ENCODE results near the gene ST6GALNAC5. TPM values are rescaled to one million over a fixed set of nuclear protein-coding genes. Genes with fewer than 3 reads are reported as not detected.

ST6GALNAC5 gene
- total RNA-seq, 1 experiment from 2014 or later: not detected

DNA sequence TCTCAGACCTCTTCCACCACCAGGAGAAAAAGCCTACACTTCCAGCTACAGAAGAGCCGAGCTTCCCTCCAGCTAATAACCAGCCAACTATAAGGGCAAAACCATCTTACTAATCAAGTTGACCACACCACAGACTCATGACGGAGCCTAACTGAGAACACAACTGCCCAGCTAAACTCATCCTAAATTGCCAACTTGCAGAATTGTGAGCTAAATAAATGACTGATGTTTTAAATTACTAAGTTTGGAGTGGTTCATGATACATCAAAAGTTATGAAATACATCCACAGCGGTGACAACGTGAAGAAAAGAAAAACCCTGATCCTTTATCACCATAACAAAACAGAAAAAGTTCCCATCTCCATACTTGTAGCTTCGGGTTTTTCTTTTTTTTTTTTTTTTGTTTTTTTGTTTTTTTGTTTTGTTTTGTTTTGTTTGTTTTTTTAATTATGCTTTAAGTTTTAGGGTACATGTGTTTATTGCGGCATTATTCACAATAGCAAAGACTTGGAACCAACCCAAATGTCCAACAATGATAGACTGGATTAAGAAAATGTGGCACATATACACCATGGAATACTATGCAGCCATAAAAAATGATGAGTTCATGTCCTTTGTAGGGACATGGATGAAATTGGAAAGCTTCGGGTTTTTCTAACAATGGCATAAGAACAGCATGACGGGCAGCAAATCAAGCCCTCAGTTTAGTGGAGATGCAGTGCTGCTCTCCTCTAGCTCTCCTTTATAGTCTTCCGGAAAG, 229.4 kb downstream of the ST6GALNAC5 start:
- ChIA-PET POLR2A (no interaction called here), CTCF (no interaction called here)
- H3K27ac ChIP-seq (ENCODE audit: low read length): no peak overlapping the region
- H3K9me3 ChIP-seq (ENCODE audit: control insufficient read depth, insufficient read depth, low read depth, low read length): no peaks in the 10 kb centered on the region
- ATAC-seq (no peak), DNase-seq (ENCODE audit: low read depth, low spot score) (no peak)
- no peaks in the 10 kb centered on the region for H3K4me1 ChIP-seq (ENCODE audit: control insufficient read depth, insufficient read depth, low read length)
- in situ Hi-C loops (cut with HindIII; ENCODE audit: low pct_unique_long_range_greater_than_20kb, low sequenced_read_pairs): no loop called here
- H3K36me3 ChIP-seq (ENCODE audit: control insufficient read depth, insufficient read depth, low read length): no peaks in the 10 kb centered on the region
- no peak overlapping the region for H3K4me3 ChIP-seq (ENCODE audit: low read depth in 2 of 2, low read length in 2 of 2)
- intact Hi-C loops (cut with micrococcal nuclease; ENCODE audit: unreplicated experiment): no loop called here
- TF ChIP-seq POLR2AphosphoS5 (IDR thresholded peaks at IDR 0.05; ENCODE audit: low read depth, low read length) (no peak), SIN3A (IDR thresholded peaks at IDR 0.05; ENCODE audit: borderline replicate concordance, insufficient read depth, low read depth, low read length) (no peak), TCF7L2 (IDR thresholded peaks at IDR 0.05; ENCODE audit: low read depth, low read length) (no peak)
- TF ChIP-seq, protein P1, sequence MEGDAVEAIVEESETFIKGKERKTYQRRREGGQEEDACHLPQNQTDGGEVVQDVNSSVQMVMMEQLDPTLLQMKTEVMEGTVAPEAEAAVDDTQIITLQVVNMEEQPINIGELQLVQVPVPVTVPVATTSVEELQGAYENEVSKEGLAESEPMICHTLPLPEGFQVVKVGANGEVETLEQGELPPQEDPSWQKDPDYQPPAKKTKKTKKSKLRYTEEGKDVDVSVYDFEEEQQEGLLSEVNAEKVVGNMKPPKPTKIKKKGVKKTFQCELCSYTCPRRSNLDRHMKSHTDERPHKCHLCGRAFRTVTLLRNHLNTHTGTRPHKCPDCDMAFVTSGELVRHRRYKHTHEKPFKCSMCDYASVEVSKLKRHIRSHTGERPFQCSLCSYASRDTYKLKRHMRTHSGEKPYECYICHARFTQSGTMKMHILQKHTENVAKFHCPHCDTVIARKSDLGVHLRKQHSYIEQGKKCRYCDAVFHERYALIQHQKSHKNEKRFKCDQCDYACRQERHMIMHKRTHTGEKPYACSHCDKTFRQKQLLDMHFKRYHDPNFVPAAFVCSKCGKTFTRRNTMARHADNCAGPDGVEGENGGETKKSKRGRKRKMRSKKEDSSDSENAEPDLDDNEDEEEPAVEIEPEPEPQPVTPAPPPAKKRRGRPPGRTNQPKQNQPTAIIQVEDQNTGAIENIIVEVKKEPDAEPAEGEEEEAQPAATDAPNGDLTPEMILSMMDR (IDR thresholded peaks at IDR 0.05): no peak
- TF ChIP-seq, protein P2, sequence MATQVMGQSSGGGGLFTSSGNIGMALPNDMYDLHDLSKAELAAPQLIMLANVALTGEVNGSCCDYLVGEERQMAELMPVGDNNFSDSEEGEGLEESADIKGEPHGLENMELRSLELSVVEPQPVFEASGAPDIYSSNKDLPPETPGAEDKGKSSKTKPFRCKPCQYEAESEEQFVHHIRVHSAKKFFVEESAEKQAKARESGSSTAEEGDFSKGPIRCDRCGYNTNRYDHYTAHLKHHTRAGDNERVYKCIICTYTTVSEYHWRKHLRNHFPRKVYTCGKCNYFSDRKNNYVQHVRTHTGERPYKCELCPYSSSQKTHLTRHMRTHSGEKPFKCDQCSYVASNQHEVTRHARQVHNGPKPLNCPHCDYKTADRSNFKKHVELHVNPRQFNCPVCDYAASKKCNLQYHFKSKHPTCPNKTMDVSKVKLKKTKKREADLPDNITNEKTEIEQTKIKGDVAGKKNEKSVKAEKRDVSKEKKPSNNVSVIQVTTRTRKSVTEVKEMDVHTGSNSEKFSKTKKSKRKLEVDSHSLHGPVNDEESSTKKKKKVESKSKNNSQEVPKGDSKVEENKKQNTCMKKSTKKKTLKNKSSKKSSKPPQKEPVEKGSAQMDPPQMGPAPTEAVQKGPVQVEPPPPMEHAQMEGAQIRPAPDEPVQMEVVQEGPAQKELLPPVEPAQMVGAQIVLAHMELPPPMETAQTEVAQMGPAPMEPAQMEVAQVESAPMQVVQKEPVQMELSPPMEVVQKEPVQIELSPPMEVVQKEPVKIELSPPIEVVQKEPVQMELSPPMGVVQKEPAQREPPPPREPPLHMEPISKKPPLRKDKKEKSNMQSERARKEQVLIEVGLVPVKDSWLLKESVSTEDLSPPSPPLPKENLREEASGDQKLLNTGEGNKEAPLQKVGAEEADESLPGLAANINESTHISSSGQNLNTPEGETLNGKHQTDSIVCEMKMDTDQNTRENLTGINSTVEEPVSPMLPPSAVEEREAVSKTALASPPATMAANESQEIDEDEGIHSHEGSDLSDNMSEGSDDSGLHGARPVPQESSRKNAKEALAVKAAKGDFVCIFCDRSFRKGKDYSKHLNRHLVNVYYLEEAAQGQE (IDR thresholded peaks at IDR 0.05; ENCODE audit: insufficient read depth in 1 of 2, low read depth in 2 of 2, low read length in 1 of 2): no peak
- no TSS peak for BruUV-seq (replicated peaks)
- H3K27me3 ChIP-seq (ENCODE audit: control insufficient read depth, insufficient read depth, low read length): no peaks in the 10 kb centered on the region

DNA sequence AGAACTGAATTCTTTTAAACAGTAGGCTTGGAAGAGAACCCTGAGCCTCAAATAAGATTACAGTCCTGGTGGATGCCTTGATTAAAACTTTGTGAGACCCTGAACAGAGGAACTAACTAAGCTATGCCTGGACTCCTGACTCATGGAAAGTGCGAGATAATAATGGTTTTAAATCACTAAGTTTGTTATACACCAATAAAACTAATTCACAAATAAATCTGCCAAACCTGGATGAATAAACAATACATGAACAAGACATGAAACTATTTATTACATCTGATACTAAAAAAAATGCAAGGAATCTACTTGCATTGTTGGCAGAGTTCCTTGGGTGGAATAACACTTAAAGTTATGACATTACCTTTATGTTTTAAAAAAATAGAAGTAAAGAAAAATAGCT, 233.6 kb downstream of the ST6GALNAC5 start:
- ATAC-seq: no peak

More for the DNA sequence above, 233.6 kb downstream of the ST6GALNAC5 start:
- no peaks in the 10 kb centered on the region for H3K36me3 ChIP-seq (ENCODE audit: control insufficient read depth, insufficient read depth, low read length)
- no peak overlapping the region for H3K27ac ChIP-seq (ENCODE audit: low read length)
- no peak for DNase-seq (ENCODE audit: low read depth, low spot score)
- no peak overlapping the region for H3K4me3 ChIP-seq (ENCODE audit: low read depth in 2 of 2, low read length in 2 of 2)
- intact Hi-C loops (cut with micrococcal nuclease; ENCODE audit: unreplicated experiment) (no loop called here), in situ Hi-C loops (cut with HindIII; ENCODE audit: low pct_unique_long_range_greater_than_20kb, low sequenced_read_pairs) (no loop called here)
- no peaks in the 10 kb centered on the region for H3K4me1 ChIP-seq (ENCODE audit: control insufficient read depth, insufficient read depth, low read length)
- BruUV-seq (replicated peaks): no TSS peak
- H3K9me3 ChIP-seq (ENCODE audit: control insufficient read depth, insufficient read depth, low read depth, low read length): no peaks in the 10 kb centered on the region
- ChIA-PET POLR2A (no interaction called here), CTCF (interaction anchor here (0.6 kb wide), 1 partner anchor 20 kb away, joined by 5 read pairs; no protein-coding TSS in a partner anchor)
- no peaks in the 10 kb centered on the region for H3K27me3 ChIP-seq (ENCODE audit: control insufficient read depth, insufficient read depth, low read length)
- TF ChIP-seq, protein P1 (IDR thresholded peaks at IDR 0.05): no peak
- TF ChIP-seq POLR2AphosphoS5 (IDR thresholded peaks at IDR 0.05; ENCODE audit: low read depth, low read length) (no peak), SIN3A (IDR thresholded peaks at IDR 0.05; ENCODE audit: borderline replicate concordance, insufficient read depth, low read depth, low read length) (no peak), TCF7L2 (IDR thresholded peaks at IDR 0.05; ENCODE audit: low read depth, low read length) (no peak)
- TF ChIP-seq, protein P2 (IDR thresholded peaks at IDR 0.05; ENCODE audit: insufficient read depth in 1 of 2, low read depth in 2 of 2, low read length in 1 of 2): no peak

Measured in Panc1 (cell line).